NCI-H226 (cell line): Measurements from ENCODE around the gene PSIP1.
"Not testable (repeated sequence)": the region's sequence is repeated elsewhere in the genome, so short reads cannot be mapped to it uniquely, and the experiment has no call there.

ENCODE experiments used
- DNase-seq: peaks from one replicate; pipeline ENCODE4 v3.0.0-alpha.2; 2015

PSIP1 gene

GRCh38 chr9:15510789-15511575 is at the start of gene PSIP1:
PSIP1 (minus strand) TSS chr9:15510970; CDS start chr9:15510188, 782 bp downstream.
- DNase-seq: peak; percentile 49

GRCh38 chr9:15553528-15553898 is 42.7 kb upstream of the PSIP1 start:
- DNase-seq: no peak

GRCh38 chr9:15552636-15553527 is 42.1 kb upstream of the PSIP1 start, which contains the start of gene CCDC171:
CCDC171 (plus strand) TSS chr9:15553043; CDS start chr9:15564089, 11,046 bp downstream.
- peak; percentile 97 for DNase-seq

- DNase-seq: no peak
Measured at GRCh38 chr9:15549611-15550010, 38.8 kb upstream of the PSIP1 start.

- DNase-seq: peak; percentile 15
Measured at GRCh38 chr9:15543047-15543813, 32.5 kb upstream of the PSIP1 start.

GRCh38 chr9:15542624-15543023 is 31.9 kb upstream of the PSIP1 start:
- DNase-seq: no peak

GRCh38 chr9:15541872-15542271 is 31.1 kb upstream of the PSIP1 start:
- DNase-seq: no peak

GRCh38 chr9:15531380-15531779 is 20.6 kb upstream of the PSIP1 start:
- no peak for DNase-seq

GRCh38 chr9:15529566-15530324 is 19.0 kb upstream of the PSIP1 start:
- no peak for DNase-seq

- not testable (repeated sequence) for DNase-seq
Measured at GRCh38 chr9:15527035-15527434, 16.3 kb upstream of the PSIP1 start.

GRCh38 chr9:15525958-15526357 is 15.2 kb upstream of the PSIP1 start:
- DNase-seq: no peak

- no peak for DNase-seq
Measured at GRCh38 chr9:15524845-15525455, 14.2 kb upstream of the PSIP1 start.

GRCh38 chr9:15522130-15522755 is 11.5 kb upstream of the PSIP1 start:
- no peak for DNase-seq

GRCh38 chr9:15521254-15521653 is 10.5 kb upstream of the PSIP1 start:
- DNase-seq: no peak

GRCh38 chr9:15519831-15520230 is 9.1 kb upstream of the PSIP1 start:
- no peak for DNase-seq

GRCh38 chr9:15513335-15513734 is 2.6 kb upstream of the PSIP1 start:
- peak; percentile 10 for DNase-seq

GRCh38 chr9:15512889-15513288 is 2.1 kb upstream of the PSIP1 start:
- DNase-seq: no peak

- DNase-seq: no peak
Measured at GRCh38 chr9:15512204-15512603, 1.4 kb upstream of the PSIP1 start.

GRCh38 chr9:15509931-15510788 is 610 bp downstream of the PSIP1 start:
- DNase-seq: peak; percentile 11

- no peak for DNase-seq
Measured at GRCh38 chr9:15505921-15506320, 4.8 kb downstream of the PSIP1 start.
